Muscle of leg (tissue), 11 donors: ENCODE results near the gene SYN1. TPM values are rescaled to one million over a fixed set of nuclear protein-coding genes. Genes with fewer than 3 reads are reported as not detected.
"Not testable (repeated sequence)": the region's sequence is repeated elsewhere in the genome, so short reads cannot be mapped to it uniquely, and the experiment has no call there.

Experiments
- DNase-seq: peaks from one replicate; pipeline ENCODE4 v3.0.0; 2013
- H3K27ac ChIP-seq: one replicate; pipeline ENCODE4 v1.5.1; 2013; ENCODE audit warnings: mild to moderate bottlenecking, low read length, control low read depth
- H3K27me3 ChIP-seq: one replicate; pipeline ENCODE4 v1.6.1; 2013; ENCODE audit warnings: low read length; ENCODE audit not compliant: control insufficient read depth, insufficient read depth
- H3K36me3 ChIP-seq: one replicate; pipeline ENCODE4 v1.6.1; 2013; ENCODE audit warnings: low read length; ENCODE audit not compliant: control insufficient read depth, insufficient read depth
- H3K4me1 ChIP-seq: one replicate; pipeline ENCODE4 v1.6.1; 2013; ENCODE audit warnings: low read length; ENCODE audit not compliant: control insufficient read depth, insufficient read depth
- H3K4me3 ChIP-seq: one replicate; pipeline ENCODE4 v1.5.1; 2013; ENCODE audit warnings: low read length, control low read depth
- H3K9me3 ChIP-seq: replicated peaks from 2 replicates; pipeline ENCODE4 v1.6.1; 2013; ENCODE audit warnings: low read depth, low read length; ENCODE audit not compliant: control insufficient read depth
- WGBS: methylation state at CpG from one replicate; pipeline ENCODE4 v1.1.5; 2013; ENCODE audit warnings: missing lambda C conversion rate; ENCODE audit not compliant: insufficient coverage; 5-methylcytosine and 5-hydroxymethylcytosine counted together
- polyA plus RNA-seq, 8 donors: library from polyadenylated mRNA; unstranded; fragments of 120-200 nt; gene quantifications; one replicate each; pipeline versions ENCODE4 v1.2.1 to v1.2.3, GENCODE V29; 2013; ENCODE audit warnings: inconsistent platforms in 1 of 8, low replicate concordance in 1 of 8; ENCODE audit not compliant: insufficient read length in 8 of 8, insufficient read depth in 1 of 8
- total RNA-seq: library from RNA; stranded (reverse); fragments of 120-200 nt; gene quantifications from one replicate; pipeline ENCODE4 v1.2.4, GENCODE V29; 2013

Gene SYN1
- total and polyA plus RNA-seq, 9 donors, result 0.75 to 10.6 (median 7.3) TPM

DNA sequence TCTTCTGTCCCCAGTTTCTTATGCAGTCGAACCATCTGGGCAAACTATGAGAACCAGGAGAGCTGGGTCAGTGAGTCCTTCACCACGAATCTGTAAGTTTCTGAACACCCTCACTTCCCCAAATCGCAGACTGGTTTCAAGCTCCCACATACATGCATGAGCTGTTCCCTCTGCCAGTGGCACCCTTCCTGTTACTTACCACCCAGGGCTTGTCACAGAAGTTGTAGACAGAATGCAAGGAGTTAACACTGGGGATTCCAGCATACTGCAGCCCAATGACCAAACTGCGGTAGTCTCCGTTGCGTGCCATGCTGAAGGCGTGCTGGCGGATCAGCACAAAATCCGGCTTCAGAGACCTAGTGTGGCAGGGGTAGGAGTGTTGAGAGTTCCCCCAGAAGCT is 14.6 kb downstream of the SYN1 start:
- H3K27ac ChIP-seq, result no peak overlapping the region
- no peaks in the 10 kb centered on the region for H3K9me3 ChIP-seq
- H3K27me3 ChIP-seq, result no peaks in the 10 kb centered on the region
- no peak overlapping the region for H3K4me3 ChIP-seq
- WGBS, result 69% methylated on average over 6 of the region's 9 CpGs
- no peaks in the 10 kb centered on the region for H3K4me1 ChIP-seq
- DNase-seq, result no peak
- no peaks in the 10 kb centered on the region for H3K36me3 ChIP-seq

DNA sequence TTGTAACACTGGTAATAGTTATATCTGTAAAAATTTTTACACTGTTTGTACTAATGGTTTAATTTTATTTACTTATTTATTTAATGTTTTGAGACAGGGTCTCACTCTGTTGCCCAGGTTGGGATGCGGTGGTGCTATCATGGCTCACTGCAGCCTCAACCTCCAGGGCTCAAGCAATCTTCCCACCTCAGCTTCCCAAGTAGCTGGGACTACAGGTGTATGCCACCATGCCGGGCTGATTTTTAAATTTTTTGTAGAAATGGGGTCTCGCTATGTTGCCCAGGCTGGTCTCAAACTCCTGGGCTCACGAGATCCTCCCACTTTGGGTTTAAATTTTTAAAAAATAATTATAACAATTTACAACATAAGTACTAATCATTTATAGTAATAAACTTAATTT is 16.5 kb downstream of the SYN1 start:
- not testable (repeated sequence) for H3K36me3 ChIP-seq, H3K27ac ChIP-seq, DNase-seq, H3K9me3 ChIP-seq, H3K27me3 ChIP-seq, H3K4me1 ChIP-seq, H3K4me3 ChIP-seq
- no CpG with 5 or more reads among the region's 4 CpGs for WGBS

- no peaks in the 10 kb centered on the region for H3K4me1 ChIP-seq
- H3K4me3 ChIP-seq, result no peak overlapping the region
- H3K9me3 ChIP-seq, result peaks cover 6% of the 10 kb centered on the region
- no peaks in the 10 kb centered on the region for H3K36me3 ChIP-seq
- no peak for DNase-seq
- no CpG with 5 or more reads among the region's 3 CpGs for WGBS
- no peak overlapping the region for H3K27ac ChIP-seq
- no peaks in the 10 kb centered on the region for H3K27me3 ChIP-seq
These were observed 22.4 kb downstream of the SYN1 start for GRCh38 chrX:47597222-47597621.

GRCh38 chrX:47596256-47596655 is 23.4 kb downstream of the SYN1 start:
- Histone ChIP-seq H3K27ac (no peak overlapping the region), H3K9me3 (peaks cover 6% of the 10 kb centered on the region), H3K4me3 (no peak overlapping the region), H3K27me3 (no peaks in the 10 kb centered on the region), H3K36me3 (no peaks in the 10 kb centered on the region), H3K4me1 (no peaks in the 10 kb centered on the region)
- DNase-seq, result no peak
- 80% methylated on average over 1 of the region's 2 CpGs for WGBS

- Histone ChIP-seq H3K36me3 (no peaks in the 10 kb centered on the region), H3K4me3 (no peak overlapping the region), H3K27me3 (no peaks in the 10 kb centered on the region), H3K4me1 (no peaks in the 10 kb centered on the region), H3K9me3 (peaks cover 6% of the 10 kb centered on the region), H3K27ac (no peak overlapping the region)
- peak; percentile 9 for DNase-seq
- 60% methylated on average over 1 of the region's 1 CpG for WGBS
These were observed 23.9 kb downstream of the SYN1 start for GRCh38 chrX:47595716-47596251.

GRCh38 chrX:47593522-47593921 is 26.1 kb downstream of the SYN1 start:
- no CpG with 5 or more reads among the region's 4 CpGs for WGBS
- H3K27ac ChIP-seq, result no peak overlapping the region

GRCh38 chrX:47590984-47591383 is 28.7 kb downstream of the SYN1 start:
- H3K4me1 ChIP-seq, result no peaks in the 10 kb centered on the region
- H3K4me3 ChIP-seq, result no peak overlapping the region
- H3K36me3 ChIP-seq, result peaks cover 6% of the 10 kb centered on the region
- H3K9me3 ChIP-seq, result peaks cover under 1% of the 10 kb centered on the region
- H3K27ac ChIP-seq, result no peak overlapping the region
- H3K27me3 ChIP-seq, result no peaks in the 10 kb centered on the region
- WGBS, result 73% methylated on average over 4 of the region's 5 CpGs
- no peak for DNase-seq

More at GRCh38 chrX:47593522-47593921, 26.1 kb downstream of the SYN1 start:
- H3K27me3 ChIP-seq, result no peaks in the 10 kb centered on the region
- H3K4me3 ChIP-seq, result no peak overlapping the region
- H3K36me3 ChIP-seq, result no peaks in the 10 kb centered on the region
- peaks cover 6% of the 10 kb centered on the region for H3K9me3 ChIP-seq
- H3K4me1 ChIP-seq, result no peaks in the 10 kb centered on the region
- no peak for DNase-seq

DNA sequence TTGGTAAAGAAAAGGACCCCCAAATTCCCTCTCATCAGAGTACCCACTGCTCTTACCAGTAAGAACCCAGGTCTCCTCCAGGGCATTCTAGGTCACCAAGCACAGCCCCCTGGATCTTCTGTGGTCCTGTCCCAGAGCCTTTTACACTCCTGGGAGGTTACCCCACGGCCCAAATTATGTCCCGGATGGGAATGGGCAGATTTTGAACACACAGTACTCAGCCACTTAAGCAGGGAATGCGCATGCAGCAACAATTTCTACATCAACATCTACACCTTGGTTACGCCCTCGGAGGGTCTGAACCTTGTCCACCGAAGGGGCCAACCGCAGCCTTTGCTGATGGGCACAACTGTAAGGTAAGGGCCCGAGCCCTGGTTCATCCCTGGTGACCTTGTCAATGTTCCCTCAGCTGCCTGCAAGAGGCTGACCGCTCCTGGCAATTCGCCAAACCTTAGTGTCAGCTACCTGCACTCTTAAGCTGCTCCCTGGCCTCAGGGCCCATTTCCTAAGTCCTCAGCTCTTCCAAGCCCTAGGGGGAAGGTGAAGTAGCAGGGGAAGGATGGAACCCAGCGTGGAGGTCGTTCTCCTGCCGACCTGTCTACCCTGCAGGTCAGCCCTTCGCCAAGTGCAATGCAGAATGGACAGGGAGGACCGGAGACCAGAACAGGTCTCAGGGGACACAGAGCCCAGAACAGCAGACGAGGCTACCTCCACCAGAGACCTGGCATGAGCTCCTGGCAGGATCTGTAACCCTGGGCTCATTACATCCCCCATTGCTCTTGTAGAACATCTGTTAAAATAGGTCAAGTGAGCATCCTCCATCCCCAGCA is 31.5 kb downstream of the SYN1 start:
- Histone ChIP-seq H3K27ac (no peak overlapping the region), H3K27me3 (no peaks in the 10 kb centered on the region), H3K4me1 (peaks cover 5% of the 10 kb centered on the region), H3K4me3 (no peak overlapping the region), H3K9me3 (no peaks in the 10 kb centered on the region), H3K36me3 (peaks cover 11% of the 10 kb centered on the region)
- 81% methylated on average over 12 of the region's 16 CpGs for WGBS
- peak; percentile 5 for DNase-seq

- 42% methylated on average over 4 of the region's 4 CpGs for WGBS
- DNase-seq, result no peak
- Histone ChIP-seq H3K4me3 (no peak overlapping the region), H3K36me3 (peaks cover 11% of the 10 kb centered on the region), H3K27me3 (peaks cover 2% of the 10 kb centered on the region), H3K4me1 (peaks cover 6% of the 10 kb centered on the region), H3K27ac (no peak overlapping the region), H3K9me3 (no peaks in the 10 kb centered on the region)
These were observed 32.4 kb downstream of the SYN1 start for GRCh38 chrX:47587091-47587891.
